GM18519 (cell line): Measurements from ENCODE around the gene LETMD1.

Experiments
- ATAC-seq: cut with Tn5 transposase; IDR thresholded peaks from one replicate; pipeline ENCODE4 v1.9.1; 2021; ENCODE audit warnings: mild to moderate bottlenecking, moderate library complexity; ENCODE audit not compliant: unreplicated experiment, low FRiP score

Gene LETMD1

DNA sequence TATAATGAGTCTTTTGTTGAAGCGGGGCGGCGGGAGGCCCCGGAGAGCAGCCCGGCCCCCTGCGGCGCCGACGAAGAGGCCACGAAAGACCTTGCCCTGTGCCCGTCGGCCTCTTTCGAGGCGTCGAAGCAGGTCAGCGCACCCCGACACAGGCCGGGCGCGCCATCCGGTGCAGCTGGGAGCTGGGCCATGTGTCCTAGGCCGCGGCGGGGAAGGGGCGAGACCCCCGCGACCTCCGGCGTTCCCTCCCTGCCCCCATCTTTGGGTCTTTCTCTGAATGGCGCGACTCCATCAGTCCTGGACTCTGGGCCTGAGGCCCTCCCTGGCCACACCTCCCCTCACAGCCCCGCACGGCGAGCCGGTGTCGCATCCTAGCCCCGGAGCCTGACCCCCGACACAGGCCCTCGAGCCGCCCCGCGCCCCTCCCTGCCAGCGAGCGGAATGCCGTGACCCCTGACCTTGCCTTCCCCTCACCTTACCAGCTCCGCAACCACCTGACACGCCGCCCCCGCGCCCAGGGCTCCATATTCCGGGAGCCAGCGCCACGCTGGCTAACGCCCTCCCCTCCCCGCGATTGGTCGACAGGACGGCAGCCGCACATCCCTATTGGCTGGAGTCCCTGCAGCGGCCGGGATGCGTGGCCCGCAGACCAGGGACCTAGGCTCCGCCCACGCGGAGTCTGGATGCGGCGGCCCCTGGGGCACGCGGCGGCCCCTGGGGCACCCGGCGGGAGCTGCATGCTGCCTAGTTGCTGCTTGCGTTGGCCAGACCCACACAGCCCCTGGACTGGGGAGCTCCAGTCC, 22.1 kb upstream of the LETMD1 start, which contains the start of gene SLC11A2:
Gene SLC11A2 (minus strand): TSS at position 549 of the 803 bp plus-strand sequence. CDS start 15,656 bp downstream, outside the sequence.
- no peak for ATAC-seq

DNA sequence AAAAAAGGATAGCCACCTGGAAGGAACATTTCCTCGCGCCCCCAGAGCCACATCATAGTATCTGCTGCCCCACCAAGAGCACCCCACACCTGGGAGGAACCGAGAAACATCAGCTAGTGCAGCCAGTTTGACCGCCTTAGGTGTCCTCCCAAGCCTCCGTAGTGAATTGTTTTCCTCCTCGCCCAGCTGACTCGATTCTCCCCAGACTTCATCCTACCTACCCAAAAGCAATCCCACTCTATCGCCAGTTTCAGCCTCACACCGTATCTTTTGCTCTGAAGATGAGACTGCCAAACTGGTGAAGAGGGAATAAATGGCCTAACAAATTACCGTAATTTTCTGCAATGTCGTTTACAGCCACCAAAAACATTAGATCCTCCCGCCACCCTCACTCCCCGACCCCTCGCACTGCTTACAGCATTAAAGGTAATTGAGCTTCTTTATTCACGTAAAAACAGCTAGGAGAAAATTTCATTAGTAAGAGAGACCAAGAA, 20.7 kb upstream of the LETMD1 start:
- no peak for ATAC-seq

DNA sequence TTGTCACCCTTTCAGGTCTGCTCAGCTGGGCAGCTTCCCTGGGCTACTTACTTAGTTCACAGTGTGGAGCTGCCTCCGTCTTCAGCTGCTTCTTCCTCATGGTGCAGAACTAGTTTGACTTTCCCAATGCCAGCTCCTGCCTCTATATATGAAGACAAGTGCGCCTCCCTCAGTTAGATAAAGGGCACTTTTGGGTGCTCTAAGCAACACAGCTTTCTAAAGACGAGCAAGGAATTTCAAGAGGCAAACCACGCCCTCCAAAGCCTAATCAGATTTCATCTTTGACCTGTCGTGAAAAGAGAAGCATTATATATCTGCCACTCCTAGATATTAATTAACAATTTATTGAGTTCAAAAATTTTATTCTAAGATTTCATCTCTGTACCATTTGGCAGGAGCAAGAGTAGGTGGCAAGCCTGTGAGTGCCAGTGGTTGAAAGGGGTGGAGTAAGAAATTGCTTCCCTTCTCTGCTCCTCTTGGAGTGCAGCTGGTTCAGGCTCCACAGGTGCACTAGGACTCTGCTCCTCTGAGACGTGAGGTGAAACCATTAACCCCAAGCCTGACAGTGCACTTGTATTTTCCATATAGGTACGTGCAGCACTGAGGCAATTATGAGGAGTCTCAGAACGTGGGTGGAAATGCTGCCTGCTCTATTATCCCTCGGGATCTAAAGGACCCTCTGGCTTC, 19.9 kb upstream of the LETMD1 start:
- no peak for ATAC-seq

DNA sequence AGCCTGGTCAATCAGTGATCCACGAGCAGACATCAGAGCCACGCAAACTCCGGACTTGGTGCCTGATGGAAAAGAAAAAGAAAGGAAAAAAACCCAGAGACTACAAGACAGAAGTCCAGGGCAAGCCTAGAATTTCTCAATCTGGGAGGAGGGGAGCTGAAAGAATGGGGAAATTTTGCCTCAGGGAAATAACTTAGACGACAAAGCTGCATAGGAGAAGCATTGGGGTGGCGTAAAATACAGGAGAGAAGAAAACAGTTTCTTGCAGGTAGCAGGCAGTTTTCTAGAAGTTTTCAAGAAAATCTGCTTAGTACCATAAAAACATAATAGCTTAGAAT, 19.3 kb upstream of the LETMD1 start:
- no peak for ATAC-seq

DNA sequence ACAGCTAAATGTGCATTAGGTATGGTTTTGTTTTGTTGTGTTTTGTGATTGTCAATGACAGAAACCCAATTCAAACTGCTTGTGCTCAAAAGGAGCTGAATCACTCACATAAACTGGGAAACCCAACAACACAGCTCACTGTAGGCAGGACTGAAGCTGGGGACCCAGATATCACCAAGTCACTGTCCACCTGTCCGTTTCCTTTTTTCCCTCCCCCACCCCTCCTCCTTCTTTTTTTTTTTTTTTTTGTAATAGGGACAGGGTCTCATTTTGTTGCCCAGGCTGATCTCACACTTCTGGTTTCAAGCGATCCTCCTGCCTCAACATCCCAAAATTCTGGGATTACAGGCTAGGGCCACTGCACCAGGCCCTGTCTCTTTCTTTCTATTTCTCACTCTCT, 15.1 kb upstream of the LETMD1 start:
- ATAC-seq, result no peak

DNA sequence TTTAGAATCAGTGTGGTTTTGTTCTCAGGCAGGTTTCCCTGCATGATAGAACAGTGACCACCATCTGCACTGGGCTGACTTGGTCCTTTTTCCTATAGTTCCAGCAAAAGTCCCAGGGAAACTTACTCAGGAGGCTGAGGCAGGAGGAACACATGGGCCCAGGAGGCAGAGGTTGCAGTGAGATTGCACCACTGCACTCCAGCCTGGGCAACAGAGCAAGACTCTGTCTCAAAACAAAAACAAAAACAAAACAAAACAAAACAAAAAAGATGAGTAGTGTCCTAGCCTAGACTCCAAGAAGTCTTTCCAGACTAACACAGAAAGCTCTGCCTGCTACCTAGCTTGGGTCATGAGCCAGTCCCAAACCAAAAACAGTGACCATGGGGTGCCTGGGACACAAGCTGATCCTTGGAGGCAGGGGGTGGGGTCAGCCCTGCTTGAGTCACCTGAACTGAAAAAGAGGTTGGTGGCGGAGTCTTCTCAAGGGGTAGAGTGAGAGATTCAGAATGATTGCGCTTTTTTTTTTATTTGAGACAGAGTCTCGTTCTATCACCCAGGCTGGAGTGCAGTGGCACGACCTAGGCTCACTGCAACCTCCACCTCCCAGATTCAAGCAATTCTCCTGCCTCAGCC, 14.6 kb upstream of the LETMD1 start:
- no peak for ATAC-seq

DNA sequence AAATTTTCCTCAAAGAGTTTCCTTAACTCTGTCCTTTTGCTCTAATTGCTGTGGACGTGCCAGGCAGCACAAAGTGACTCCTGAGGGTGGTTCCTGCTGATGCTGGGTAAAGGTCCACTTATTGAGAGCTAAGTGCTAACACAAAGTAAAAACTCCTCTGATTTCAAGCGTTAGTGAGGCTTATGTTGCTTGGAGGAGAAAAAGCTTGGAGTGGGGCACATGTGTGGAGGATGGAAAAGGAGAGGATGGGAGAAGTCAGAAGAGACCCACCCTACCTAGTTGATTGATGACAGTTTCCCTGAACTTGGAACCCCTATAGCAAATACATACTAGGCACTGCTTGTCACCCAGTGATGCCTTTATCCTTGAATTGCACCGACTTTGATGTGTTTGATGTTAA, 11.8 kb upstream of the LETMD1 start:
- no peak for ATAC-seq

DNA sequence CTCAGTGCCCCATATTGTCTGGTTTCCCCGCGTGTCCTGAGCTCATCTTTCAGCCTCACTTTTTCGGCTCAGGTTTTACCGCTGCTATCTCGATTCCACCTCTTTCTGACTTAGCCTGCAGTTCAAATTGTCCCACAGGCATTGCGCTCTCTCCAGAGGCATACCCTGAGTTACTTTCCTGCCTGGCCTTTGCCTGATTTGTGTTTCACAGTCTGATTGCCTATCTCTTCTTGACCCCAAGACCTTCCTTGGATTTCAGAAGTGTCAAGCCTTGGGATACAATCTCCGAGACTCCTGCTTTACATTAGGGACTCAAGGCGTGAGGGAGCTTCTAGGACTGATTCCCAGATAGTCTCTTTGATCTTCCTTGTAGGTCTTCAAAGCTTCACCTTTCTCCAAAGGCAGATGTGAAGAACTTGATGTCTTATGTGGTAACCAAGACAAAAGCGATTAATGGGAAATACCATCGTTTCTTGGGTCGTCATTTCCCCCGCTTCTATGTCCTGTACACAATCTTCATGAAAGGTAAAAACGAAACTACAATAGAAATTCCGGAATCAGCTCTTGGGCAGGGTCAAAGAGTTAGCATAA, 629 bp downstream of the LETMD1 start:
- no peak for ATAC-seq

DNA sequence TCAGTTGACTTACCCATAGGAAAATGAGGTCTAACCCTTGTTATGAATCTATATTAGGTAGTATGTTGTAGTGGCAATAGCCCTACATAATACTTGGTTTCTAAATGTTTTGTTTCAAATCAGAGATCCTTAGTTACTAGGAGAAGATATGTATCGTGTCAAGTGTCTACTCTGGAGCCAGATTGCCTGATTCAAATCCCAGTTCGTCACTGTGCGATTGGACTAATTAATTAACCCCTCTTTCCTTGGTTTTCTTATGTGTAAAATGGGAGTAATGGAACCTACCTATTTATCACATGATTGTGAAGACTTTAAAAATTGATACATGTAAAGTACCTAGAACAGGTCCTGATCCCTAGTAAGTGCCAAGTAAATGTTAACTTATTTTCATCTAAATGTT, 1.4 kb downstream of the LETMD1 start:
- ATAC-seq, result no peak

DNA sequence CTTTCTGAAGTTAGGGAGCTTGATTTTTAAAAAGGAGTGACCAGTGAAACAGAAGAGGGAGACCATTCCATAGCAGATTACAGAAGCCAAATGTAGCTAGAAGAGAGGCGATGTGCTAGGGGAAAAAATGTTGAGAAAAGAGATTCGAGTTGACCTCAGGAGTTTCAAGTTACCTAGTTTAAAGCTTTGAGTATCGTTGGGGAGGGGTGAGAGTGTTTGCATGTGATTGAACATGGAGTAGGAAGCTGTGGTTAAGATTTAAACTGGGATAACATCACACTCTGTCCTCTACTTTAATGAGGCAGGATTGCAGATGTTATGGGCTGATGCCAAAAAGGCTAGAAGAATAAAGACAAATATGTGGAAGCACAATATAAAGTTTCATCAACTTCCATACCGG, 3.7 kb downstream of the LETMD1 start:
- no peak for ATAC-seq

DNA sequence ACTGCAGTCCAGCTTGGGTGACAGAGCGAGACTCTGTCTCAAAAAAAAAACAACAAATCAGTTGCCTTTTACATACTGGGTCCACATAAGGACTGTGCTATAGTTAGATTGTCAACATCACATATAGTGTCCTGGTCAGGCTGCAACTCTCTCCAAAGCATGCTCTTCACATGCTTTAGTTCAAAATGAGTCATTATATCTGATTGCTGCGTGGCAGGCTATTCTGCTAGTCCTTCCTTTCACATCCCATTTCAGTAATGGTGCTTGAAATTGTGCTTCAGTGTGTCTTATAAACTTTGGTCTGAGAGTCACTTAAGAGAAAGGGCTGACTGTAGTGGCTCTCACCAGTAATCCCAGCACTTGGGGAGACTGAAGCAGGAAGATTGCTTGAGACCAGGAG, 6.9 kb downstream of the LETMD1 start:
- ATAC-seq, result no peak

DNA sequence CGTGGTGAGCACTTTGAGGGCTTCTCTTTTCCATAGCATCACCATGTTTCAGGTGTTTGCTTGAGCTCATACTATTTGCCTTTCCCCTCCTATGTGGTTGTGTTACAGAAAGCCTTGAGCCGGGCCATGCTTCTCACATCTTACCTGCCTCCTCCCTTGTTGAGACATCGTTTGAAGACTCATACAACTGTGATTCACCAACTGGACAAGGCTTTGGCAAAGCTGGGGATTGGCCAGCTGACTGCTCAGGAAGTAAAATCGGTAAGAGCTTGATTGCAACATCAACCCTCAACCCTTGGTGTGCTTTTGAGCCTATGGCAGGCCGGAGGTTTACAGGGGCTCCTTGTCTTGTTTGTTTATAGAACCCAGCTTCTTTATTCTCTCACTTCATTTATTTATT, 8.1 kb downstream of the LETMD1 start:
- no peak for ATAC-seq

DNA sequence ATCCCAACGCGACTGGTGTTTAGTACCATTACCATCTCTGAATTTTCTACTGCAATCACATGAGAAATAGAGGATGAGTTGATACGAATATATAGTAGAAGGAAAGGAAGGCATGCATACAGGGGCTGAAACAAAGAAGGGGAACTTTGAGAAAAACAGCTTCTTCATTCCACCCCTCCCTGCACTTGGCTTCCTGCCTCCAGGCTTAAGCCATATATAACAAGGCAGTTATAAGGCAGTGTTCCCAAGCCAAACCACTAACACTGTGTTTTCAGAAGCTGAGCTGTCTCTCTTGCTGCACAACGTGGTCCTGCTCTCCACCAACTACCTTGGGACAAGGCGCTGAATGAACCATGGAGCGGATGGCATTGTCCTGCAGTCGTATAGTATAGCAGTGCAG, 11.0 kb downstream of the LETMD1 start:
- ATAC-seq, result no peak

DNA sequence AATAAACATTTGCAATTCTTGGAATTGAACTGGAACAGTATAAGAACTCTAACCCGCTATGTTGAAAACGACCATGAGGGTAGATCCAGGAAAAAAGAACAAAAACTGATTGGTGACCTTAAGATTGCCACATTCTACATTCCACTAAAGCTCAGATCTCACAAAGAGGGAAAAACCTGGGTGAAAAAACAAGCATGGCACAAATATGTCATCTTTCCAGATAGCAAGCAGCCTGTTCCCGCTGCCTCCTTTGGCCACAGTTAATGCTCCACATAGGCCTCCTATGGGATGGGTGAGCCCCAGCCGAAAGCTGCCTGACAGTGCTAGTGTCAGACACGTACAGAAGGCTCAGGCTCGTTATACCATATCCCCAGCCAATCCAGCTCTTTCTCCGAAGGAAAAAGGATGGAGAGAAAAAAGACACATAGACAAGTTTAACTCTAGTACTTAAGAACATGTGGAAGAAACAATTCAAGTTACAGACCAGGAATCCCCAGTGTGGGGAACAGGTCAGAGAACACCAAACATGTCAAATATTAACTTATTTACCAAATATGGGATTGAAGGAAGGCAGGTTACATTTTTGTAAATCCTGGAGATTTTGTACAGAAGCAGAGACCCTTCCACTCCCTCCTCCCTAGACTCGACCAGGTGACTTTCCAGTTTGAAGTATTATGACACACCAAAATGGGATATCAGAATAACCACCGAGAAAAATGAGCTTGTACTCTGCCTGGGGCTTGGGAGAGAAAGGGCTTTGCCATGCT, 14.7 kb downstream of the LETMD1 start:
- ATAC-seq, result no peak

DNA sequence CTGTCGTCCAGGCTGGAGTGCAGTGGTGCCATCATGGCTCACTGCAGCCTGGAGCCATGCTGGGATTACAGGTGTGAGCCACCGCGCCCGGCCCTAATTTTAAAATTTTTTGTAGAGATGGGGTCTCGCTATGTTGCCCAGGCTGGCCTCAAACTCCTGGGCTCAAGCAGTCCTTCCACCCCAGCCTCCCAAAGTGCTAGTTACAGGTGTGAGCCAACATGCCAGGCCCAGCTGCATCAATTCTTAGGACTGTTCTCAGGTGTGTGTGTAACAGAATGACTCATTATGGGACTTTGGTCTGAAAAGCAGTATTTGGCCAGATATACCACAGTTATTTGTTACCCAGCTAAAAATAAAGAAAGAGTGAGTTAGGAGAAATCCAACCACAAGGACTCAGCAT, 17.4 kb downstream of the LETMD1 start:
- no peak for ATAC-seq

DNA sequence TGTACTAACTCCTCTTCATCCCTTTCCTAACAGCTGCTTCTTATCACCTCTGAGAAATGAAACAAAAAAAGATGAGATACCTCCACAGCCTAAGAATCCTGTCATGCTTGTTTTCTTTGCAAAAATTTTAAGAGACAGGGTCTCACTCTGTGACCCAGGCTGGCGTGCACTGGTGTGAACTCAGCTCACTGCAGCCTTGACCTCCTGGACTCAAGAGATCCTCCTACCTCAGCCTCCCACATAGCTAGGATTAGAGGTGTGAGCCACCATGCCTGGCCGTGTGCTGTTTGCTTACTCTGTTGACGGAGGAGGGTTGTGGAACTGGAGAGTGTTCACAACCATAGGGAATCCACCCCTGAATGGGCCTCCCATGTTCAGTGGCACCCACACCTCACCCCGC, 19.1 kb downstream of the LETMD1 start:
- ATAC-seq, result no peak

DNA sequence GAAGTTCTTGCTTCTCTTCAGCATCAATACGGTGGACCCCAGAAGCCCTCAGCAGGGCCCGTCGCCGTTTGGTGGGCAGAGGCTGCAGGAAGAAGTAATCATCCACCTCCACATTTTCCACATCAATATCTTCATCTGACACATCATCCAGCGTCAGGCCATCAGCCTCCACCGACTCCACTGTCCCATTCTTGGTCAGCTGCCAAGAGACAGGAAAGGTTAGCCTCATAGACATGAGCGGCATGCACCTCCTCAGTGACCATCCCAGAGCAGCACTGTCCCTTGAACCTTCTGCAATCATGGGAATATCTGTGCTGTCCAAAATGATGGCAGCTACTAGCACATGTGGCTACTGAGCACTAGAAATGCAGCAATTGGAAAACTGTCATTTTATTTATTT, 19.6 kb downstream of the LETMD1 start:
- no peak for ATAC-seq

DNA sequence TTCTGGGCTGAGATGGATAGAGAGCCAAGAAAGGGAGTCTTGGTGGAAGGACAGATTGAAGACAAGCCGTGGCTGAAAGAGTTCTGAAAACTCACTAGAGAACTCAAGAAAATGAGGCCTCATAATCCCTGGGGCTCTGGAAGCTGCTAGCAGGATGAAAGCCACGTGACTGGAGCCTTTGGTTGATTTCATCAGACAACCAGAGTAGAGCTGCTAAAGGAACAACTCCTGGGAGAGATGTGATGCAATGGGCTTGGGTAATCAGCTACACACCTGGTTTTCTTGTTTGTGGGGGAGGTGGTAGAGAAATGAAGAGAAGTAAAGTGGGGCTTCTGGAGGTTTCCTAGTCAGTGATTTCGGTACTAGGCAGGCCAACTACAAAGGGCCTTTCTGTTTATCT, 21.9 kb downstream of the LETMD1 start:
- ATAC-seq, result no peak

DNA sequence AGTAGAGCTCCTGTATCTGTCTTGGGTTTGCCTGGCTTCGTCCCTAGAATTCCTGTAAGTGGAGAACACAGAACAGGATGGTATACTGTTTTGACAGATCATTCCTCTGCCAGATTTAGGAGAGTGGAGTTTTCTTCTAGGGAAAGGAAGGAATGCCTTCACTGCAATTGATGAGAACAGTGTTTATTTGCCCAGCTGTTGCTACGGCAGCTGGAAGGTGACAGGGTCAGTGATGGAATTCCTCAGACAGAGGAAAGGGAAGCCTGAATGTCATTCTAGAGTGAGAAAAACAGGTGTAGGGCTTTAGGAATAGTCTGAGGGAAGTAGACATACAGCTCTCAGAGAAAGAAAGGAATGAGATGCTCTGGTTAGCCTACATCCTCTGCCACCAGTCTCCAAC, 23.5 kb downstream of the LETMD1 start:
- no peak for ATAC-seq

DNA sequence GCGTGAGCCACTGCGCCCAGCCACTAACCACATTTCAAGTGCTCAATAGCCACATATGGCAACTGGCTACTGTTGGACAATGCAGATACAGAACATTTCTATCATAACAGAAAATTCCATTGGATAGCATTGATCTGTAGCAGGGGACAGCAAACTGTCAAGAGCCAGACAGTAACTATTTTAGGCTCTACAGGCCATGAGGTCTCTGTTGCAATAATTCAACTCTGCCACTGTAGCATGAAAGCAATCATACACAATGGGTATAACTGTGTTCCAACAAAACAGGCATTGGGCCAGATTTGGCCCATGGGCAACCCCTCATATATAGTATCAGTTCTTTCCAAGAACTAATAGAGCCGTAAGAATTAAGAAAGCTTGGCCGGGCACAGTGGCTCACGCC, 27.3 kb downstream of the LETMD1 start:
- ATAC-seq, result no peak
